GM23338 (cell line): ENCODE results near the gene DNAL1.

Experiments
- CREB1 ChIP-seq: fragments of 250-450 bp; sonication (Bioruptor Pico); IDR thresholded peaks from 2 replicates; pipeline ENCODE4 v1.5.0; 2020; ENCODE audit warnings: low read depth, mild to moderate bottlenecking, moderate library complexity
- CTCF ChIP-seq, 2 experiments: fragments of 200-600 bp in 1 of 2; sonication (generic) in 1 of 2; conservative IDR thresholded peaks; 2 replicates each; pipeline versions ENCODE4 v1.5.1 to v1.6.1; 2016 to 2017; ENCODE audit warnings: antibody characterized with exemption in 2 of 2, low read depth in 2 of 2, mild to moderate bottlenecking in 2 of 2, moderate library complexity in 1 of 2
- ETS1 ChIP-seq: IDR thresholded peaks from 2 replicates; pipeline ENCODE4 v1.6.1; 2016; ENCODE audit warnings: antibody characterized with exemption
- EZH2 ChIP-seq: fragments of 200-600 bp; sonication (generic); IDR thresholded peaks from one replicate; pipeline ENCODE4 v1.8.0; 2017; ENCODE audit warnings: antibody characterized with exemption, mild to moderate bottlenecking, low read depth; ENCODE audit not compliant: unreplicated experiment
- EZH2phosphoT487 ChIP-seq: fragments of 200-600 bp; sonication (generic); IDR thresholded peaks from one replicate; pipeline ENCODE4 v1.8.1; 2018; ENCODE audit warnings: antibody characterized with exemption; ENCODE audit not compliant: unreplicated experiment
- JUNB ChIP-seq: IDR thresholded peaks from one replicate; pipeline ENCODE4 v1.6.1; 2016; ENCODE audit warnings: antibody characterized with exemption; ENCODE audit not compliant: unreplicated experiment
- NANOG ChIP-seq: IDR thresholded peaks from 2 replicates; pipeline ENCODE4 v1.6.1; 2016; ENCODE audit warnings: antibody characterized with exemption, borderline replicate concordance
- POLR2AphosphoS5 ChIP-seq: IDR thresholded peaks from 2 replicates; pipeline ENCODE4 v1.6.1; 2016; ENCODE audit warnings: antibody characterized with exemption, low read depth
- REST ChIP-seq: IDR thresholded peaks from one replicate; pipeline ENCODE4 v1.6.1; 2018; ENCODE audit warnings: antibody characterized with exemption; ENCODE audit not compliant: unreplicated experiment
- STAT1 ChIP-seq: IDR thresholded peaks from one replicate; pipeline ENCODE4 v1.6.1; 2016; ENCODE audit warnings: antibody characterized with exemption; ENCODE audit not compliant: unreplicated experiment
- ZNF331 ChIP-seq: fragments of 250-450 bp; sonication (Bioruptor Pico); IDR thresholded peaks from 2 replicates; pipeline ENCODE4 v1.5.0; 2020; ENCODE audit warnings: low read depth, mild to moderate bottlenecking, moderate library complexity
- ZNF462 ChIP-seq: fragments of 250-450 bp; sonication (Bioruptor Pico); IDR thresholded peaks from 2 replicates; pipeline ENCODE4 v1.5.0; 2020; ENCODE audit warnings: mild to moderate bottlenecking, moderate library complexity

- TF ChIP-seq ETS1, result no peak
- TF ChIP-seq POLR2AphosphoS5, result no peak
- TF ChIP-seq REST, result no peak
- TF ChIP-seq CTCF (conservative IDR thresholded peaks at IDR 0.05; ENCODE audit: low read depth in 2 of 2), result no peak
- no peak for TF ChIP-seq CREB1 (CRISPR knock-in tag)
- no peak for TF ChIP-seq ZNF331 (CRISPR knock-in tag)
- no peak for TF ChIP-seq STAT1
- no peak for TF ChIP-seq JUNB
- no peak for TF ChIP-seq EZH2
- no peak for TF ChIP-seq EZH2phosphoT487
- no peak for TF ChIP-seq ZNF462 (CRISPR knock-in tag)
- no peak for TF ChIP-seq NANOG
Observed at GRCh38 chr14:73725116-73726024, 80.6 kb downstream of the DNAL1 start.
